GM12801 (cell line): ENCODE data around the gene PARN.

ENCODE experiments used
- TF ChIP-seq, protein P1 (sequence below): IDR thresholded peaks from one replicate; pipeline ENCODE4 v1.5.1; 2011; ENCODE audit warnings: control low read depth; ENCODE audit not compliant: insufficient read length; ENCODE audit errors: extremely low read depth

The PARN gene

DNA sequence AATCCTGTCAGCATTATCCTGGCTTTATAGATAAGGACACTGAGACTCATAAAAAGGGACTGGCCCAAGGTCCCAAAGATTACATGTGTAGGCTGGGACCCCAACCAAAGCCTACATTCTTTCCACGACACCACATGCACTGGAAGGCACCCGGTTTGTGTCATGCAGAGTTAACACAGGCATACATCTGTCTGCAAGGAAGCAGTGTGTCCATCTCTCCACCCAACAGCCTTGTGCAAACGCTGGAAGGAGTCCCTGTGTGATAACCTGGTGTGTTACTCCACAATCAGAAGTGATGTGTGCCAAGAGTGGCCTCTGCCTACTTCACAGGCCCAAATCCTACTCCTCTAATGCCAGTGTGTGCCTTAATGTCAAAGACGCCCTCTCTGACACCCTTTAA, 139.8 kb downstream of the PARN start:
- TF ChIP-seq, protein P1, sequence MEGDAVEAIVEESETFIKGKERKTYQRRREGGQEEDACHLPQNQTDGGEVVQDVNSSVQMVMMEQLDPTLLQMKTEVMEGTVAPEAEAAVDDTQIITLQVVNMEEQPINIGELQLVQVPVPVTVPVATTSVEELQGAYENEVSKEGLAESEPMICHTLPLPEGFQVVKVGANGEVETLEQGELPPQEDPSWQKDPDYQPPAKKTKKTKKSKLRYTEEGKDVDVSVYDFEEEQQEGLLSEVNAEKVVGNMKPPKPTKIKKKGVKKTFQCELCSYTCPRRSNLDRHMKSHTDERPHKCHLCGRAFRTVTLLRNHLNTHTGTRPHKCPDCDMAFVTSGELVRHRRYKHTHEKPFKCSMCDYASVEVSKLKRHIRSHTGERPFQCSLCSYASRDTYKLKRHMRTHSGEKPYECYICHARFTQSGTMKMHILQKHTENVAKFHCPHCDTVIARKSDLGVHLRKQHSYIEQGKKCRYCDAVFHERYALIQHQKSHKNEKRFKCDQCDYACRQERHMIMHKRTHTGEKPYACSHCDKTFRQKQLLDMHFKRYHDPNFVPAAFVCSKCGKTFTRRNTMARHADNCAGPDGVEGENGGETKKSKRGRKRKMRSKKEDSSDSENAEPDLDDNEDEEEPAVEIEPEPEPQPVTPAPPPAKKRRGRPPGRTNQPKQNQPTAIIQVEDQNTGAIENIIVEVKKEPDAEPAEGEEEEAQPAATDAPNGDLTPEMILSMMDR: no peak

DNA sequence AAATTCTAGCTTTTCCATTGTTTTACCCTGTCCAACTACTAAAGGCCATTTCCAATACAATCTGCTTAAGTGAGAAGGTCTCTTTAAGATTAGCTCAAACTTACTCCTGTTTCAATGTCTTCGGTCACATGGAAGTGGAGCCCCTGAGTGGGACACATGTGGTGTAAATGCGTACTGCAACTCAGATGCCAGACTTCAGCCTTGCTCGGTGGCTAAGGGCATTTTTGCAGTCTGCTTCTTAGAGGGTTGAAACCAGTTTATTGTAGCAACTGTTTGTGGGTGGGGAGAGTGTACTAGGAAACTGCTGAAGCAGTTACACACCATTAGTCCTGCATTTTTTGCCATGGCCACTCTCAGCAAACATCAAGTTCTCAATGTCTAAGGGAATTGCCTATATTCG, 140.6 kb downstream of the PARN start:
- TF ChIP-seq, protein P1: no peak

DNA sequence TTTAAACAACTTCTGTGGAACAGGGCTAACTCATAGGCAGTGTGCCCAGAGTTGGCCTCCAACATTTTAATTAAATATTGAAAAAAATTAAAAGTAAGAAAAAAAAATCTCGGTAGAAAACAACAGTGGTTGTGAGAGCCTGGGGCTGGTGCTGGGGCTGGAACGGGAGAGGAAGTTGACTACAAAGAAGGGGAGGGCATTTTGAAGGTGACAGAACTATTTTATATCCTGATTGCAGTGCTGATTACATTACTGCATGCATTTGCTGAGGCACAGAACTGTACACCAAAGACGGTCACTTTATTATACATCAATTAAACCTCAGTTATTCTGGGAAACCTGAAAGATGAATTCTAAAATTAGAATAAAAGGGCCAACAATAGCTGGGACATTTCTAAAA, 142.5 kb downstream of the PARN start:
- TF ChIP-seq, protein P1: no peak

DNA sequence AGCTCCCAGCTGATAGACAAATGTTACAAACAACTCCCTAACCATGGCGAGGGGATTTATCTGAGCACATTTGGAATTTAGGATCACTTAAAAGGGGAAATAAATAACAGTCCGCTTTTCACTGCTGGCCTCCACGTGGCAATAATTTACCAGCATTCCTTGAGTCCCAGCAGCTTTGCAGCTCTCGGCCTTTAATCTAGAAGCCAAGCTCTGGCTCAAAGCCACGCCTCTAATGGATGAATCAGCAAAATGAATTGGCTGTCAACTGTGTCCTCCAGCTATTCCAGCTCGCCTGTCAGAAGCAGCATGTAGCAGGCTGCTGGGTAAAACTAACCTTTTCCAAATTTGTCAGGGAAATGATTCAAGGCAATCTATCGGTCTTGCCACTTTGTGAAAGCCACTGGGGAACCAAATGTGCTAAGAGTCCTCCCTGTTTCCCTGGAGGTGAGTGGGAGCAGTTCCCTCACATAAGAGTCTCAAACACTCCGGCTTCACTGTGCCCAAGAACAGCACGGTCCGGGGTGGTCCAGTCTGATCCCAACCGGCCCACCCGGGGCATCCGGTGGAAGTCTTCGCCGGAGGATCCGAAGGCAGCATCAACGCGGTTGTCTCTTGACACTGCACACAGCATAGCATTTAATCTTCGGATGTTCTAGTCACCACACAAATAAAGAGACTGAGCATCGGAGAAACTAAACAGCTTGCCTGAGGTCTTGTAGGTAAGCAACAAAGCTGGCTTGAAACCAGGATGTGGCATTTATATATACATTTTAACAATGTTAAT, 143.3 kb downstream of the PARN start:
- TF ChIP-seq, protein P1: no peak

DNA sequence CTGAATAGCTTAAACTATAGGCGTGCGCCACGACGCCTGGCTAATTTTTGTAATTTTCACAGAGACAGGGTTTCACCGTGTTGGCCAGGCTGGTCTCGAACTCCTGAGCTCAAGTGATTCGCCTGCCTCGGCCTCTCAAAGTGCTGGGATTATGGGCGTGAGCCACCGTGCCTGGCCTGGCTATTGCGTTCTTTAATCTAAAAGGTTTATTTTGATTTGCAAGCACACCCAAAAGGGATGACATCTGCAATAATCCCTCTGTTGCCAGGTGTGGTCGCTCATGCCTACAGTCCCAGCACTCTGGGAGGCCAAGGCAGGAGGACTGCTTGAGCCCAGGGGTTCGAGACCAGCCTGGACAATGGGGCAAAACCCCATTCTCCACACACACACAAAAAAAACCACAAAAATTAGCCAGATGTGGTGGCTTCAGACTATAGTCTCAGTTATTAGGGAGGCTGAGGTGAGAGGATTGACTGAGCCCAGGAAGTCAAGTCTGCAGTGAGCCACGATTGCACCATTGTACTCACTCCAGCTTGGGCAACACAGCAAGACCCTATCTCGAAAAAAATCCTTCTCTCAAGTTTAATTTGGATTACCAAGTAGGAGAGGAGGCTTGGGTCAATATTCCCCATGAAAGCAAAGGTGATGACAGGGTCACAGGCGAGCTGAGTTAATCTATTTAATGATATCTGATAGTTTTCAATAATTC, 144.1 kb downstream of the PARN start:
- TF ChIP-seq, protein P1: no peak

DNA sequence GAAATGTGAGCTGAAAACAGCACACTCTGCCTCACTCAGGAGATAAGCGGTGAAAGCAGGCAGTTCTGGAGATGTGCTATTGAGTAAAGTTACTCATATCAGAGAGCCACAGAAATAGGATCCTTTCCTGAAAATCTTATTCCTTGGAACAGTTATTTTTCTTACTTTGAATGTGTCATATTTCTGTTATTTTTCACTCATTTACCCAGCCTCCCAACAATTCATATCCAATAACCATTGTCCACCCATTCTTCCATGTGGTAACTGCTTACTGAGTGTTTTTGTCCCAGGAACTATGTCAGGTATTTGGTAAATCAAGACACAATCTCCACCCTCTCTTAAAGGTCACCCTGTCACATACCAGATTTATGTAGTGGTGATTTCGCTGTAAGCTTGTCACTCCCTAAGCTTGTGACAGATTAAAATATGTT, 144.9 kb downstream of the PARN start:
- TF ChIP-seq, protein P1: no peak

DNA sequence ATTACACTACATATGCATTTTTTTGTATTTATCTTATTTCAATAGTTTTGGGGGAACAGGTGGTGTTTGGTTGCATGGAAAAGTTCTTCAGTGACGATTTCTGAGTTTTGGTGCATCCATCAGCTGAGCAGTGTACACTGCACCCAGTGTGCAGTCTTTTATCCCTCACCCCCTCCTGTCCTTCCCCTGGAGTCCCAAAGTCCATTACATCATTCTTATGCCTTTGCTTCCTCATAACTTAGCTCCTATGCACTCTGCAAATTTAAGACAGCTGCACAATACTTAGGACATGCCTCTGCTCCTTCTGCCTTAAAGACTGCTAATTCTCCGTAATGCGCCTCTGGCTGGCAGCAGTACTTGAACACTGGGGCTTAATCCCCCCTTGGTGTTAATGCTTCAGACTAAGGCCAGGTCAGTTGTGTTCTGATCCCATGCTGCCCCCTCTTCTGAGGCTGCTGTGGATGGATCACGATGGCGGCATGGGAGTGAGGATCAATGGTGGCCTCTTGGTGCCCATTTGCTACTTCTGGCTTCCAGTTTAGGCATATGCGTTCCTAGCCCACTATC, 146.2 kb downstream of the PARN start:
- TF ChIP-seq, protein P1: no peak
